Right cardiac atrium (tissue), 5 donors: ENCODE results near the gene ASH1L. TPM values are rescaled to one million over a fixed set of nuclear protein-coding genes. Genes with fewer than 3 reads are reported as not detected.
"Not testable (repeated sequence)": the region's sequence is repeated elsewhere in the genome, so short reads cannot be mapped to it uniquely, and the experiment has no call there.

Source experiments
- ATAC-seq, 2 donors: fragments of 200-7000 bp; cut with Tn5 transposase; one replicate each; pipeline versions ENCODE4 v1.8.0 to v1.9.1; 2020; ENCODE audit warnings: moderate library complexity in 2 of 2, mild to moderate bottlenecking in 1 of 2
- DNase-seq, 3 donors: peaks; one replicate each; pipeline ENCODE4 v3.0.0-alpha.2; 2020
- H3K27ac ChIP-seq: one replicate; pipeline ENCODE4 v1.5.1; 2013; ENCODE audit warnings: mild to moderate bottlenecking, low read length, control low read depth, moderate library complexity
- H3K27me3 ChIP-seq: one replicate; pipeline ENCODE4 v1.6.1; 2013; ENCODE audit not compliant: control insufficient read depth, insufficient read depth
- H3K4me1 ChIP-seq: one replicate; pipeline ENCODE4 v1.6.1; 2013; ENCODE audit warnings: low read length; ENCODE audit not compliant: control insufficient read depth, insufficient read depth
- H3K4me3 ChIP-seq: one replicate; pipeline ENCODE4 v1.5.1; 2013; ENCODE audit warnings: low read length, control low read depth
- H3K9me3 ChIP-seq: one replicate; pipeline ENCODE4 v1.6.1; 2013; ENCODE audit warnings: low read length; ENCODE audit not compliant: control insufficient read depth
- WGBS: extraction: QIAGEN DNeasy Blood & Tissue Kit; methylation state at CpG from one replicate; pipeline ENCODE4 v1.1.7; 2013; 5-methylcytosine and 5-hydroxymethylcytosine counted together
- intact Hi-C, 4 donors: fragments of 100-400 bp; cut with DNase I; formaldehyde crosslinking; loops; one replicate each; pipeline versions ENCODE4 v1.11.0 to v1.14.0; 2022 to 2023
- long read RNA-seq, 4 donors: library from polyadenylated mRNA; unstranded; transcript quantifications; one replicate each; pipeline ENCODE4 v2.0.0, GENCODE V29; 2020 to 2021
- polyA plus RNA-seq: library from polyadenylated mRNA; stranded (reverse); fragments of 200-250 nt; gene quantifications from one replicate; pipeline ENCODE4 v1.2.3, GENCODE V29; 2013
- total RNA-seq, 4 donors: library from RNA; stranded (reverse); fragmentation: NEBNext Ultra II Directional; extraction: Animal tissue kit (Norgen Biotek cat#: 25700); gene quantifications; one replicate each; pipeline ENCODE4 v1.2.1, GENCODE V29; 2021
- donor health status: healthy with polysubstance abuse.
- donor health status: DM: no; HTN: yes; CAD: no.
- donor health status: DM: no; HTN: no; CAD: no.
- donor health status: DM: no; HTN: yes; CAD: no; lungs with severe emphysema.
- donor health status: DM: yes; HTN: yes; CAD: no.

The ASH1L gene, protein sequence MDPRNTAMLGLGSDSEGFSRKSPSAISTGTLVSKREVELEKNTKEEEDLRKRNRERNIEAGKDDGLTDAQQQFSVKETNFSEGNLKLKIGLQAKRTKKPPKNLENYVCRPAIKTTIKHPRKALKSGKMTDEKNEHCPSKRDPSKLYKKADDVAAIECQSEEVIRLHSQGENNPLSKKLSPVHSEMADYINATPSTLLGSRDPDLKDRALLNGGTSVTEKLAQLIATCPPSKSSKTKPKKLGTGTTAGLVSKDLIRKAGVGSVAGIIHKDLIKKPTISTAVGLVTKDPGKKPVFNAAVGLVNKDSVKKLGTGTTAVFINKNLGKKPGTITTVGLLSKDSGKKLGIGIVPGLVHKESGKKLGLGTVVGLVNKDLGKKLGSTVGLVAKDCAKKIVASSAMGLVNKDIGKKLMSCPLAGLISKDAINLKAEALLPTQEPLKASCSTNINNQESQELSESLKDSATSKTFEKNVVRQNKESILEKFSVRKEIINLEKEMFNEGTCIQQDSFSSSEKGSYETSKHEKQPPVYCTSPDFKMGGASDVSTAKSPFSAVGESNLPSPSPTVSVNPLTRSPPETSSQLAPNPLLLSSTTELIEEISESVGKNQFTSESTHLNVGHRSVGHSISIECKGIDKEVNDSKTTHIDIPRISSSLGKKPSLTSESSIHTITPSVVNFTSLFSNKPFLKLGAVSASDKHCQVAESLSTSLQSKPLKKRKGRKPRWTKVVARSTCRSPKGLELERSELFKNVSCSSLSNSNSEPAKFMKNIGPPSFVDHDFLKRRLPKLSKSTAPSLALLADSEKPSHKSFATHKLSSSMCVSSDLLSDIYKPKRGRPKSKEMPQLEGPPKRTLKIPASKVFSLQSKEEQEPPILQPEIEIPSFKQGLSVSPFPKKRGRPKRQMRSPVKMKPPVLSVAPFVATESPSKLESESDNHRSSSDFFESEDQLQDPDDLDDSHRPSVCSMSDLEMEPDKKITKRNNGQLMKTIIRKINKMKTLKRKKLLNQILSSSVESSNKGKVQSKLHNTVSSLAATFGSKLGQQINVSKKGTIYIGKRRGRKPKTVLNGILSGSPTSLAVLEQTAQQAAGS (N-terminal part only)
- total RNA-seq = 10 to 100 TPM; 47.8 to 57.7 (median 50.4) TPM
- polyA plus RNA-seq = 11.3 TPM
- long read RNA-seq, donor 1, partial matches to known transcripts = 32 of 61 reads
- long read RNA-seq, donor 1, other reads (novel, unspliced or antisense) = 29 of 61 reads
- long read RNA-seq, donor 2, partial matches to known transcripts = 2 of 3 reads
- long read RNA-seq, donor 2, other reads (novel, unspliced or antisense) = 1 of 3 reads
- long read RNA-seq, donor 3, partial matches to known transcripts = 53 of 131 reads
- long read RNA-seq, donor 3, other reads (novel, unspliced or antisense) = 78 of 131 reads
- long read RNA-seq, donor 4, partial matches to known transcripts = 1 of 3 reads
- long read RNA-seq, donor 4, other reads (novel, unspliced or antisense) = 2 of 3 reads

DNA sequence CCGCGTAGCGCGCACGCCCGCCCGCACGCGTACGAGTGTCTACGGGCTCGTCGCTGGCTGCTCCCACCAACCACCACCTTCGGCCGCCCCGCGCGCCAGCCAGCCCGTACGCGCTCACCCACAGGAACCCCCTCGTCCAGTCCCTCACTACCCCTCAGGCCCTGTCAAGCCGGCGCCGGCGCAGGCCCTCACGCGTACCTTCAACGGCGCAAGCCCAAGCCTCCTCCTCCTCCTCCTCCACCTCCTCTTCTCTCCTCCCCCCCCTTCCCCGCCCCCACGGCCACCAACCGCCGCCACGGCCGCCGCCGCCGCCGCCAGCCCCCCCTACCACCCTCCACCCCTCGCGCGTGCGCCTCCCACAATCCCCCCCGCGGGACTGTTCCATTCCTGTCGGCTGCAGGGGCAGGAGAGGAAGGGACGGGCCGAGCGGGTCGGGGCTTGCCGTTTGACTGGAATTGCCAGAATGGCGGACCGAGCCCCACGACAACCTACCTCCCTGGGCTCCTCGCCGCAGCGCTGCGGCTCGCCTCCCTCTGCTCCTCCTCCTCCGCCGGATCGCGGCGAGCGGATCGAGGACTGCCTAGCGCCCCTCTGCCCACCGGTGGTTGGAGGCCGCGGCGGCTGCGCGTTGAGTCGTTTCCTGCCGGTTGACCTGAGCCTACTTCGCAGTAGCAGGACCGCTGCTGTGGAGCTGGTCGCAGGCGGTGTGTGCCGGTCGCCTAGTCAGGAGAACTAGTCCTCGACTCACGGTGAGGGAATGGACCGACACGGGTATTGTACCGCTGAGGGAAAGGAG lies at the start of gene ASH1L:
Gene ASH1L, minus strand, starts transcription at position 223 of the 796 bp plus-strand sequence. CDS start 41,284 bp downstream, outside the sequence.
- H3K4me1 ChIP-seq = no peaks in the 10 kb centered on the region
- DNase-seq (peak; percentile 94 to 98 (median 97)), ATAC-seq (peak; percentile 96 to 97)
- no peaks in the 10 kb centered on the region for H3K9me3 ChIP-seq
- intact Hi-C loops = no loop called here
- peak within 1 kb of the TSS; percentile 81 for H3K4me3 ChIP-seq
- no peaks in the 10 kb centered on the region for H3K27me3 ChIP-seq
- peak within 1 kb of the TSS; percentile 86 for H3K27ac ChIP-seq
- WGBS = under 1% methylated on average over 87 of the region's 87 CpGs

DNA sequence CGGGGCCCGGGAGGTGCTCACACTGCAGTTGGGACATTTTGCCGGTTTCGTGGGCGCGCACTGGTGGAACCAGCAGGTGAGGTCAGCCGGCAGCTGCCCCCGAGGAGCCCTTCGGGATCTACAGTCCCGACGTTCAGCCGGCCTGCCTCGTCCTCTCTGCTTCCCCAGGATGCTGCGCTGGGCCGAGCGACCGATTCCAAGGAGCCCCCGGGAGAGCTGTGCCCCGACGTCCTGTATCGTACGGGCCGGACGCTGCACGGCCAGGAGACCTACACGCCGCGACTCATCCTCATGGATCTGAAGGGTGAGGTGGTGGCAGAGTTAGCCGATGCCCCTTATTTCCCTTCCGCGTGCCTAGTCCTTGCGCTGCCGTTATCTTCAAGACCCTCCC lies 47.6 kb upstream of the ASH1L start:
- WGBS = 0% methylated on average over 4 of the region's 33 CpGs
- H3K4me3 ChIP-seq, intact Hi-C loops, H3K9me3 ChIP-seq, H3K4me1 ChIP-seq, H3K27me3 ChIP-seq, H3K27ac ChIP-seq, DNase-seq: not testable (repeated sequence)
- peak; percentile 55 to 63 for ATAC-seq

DNA sequence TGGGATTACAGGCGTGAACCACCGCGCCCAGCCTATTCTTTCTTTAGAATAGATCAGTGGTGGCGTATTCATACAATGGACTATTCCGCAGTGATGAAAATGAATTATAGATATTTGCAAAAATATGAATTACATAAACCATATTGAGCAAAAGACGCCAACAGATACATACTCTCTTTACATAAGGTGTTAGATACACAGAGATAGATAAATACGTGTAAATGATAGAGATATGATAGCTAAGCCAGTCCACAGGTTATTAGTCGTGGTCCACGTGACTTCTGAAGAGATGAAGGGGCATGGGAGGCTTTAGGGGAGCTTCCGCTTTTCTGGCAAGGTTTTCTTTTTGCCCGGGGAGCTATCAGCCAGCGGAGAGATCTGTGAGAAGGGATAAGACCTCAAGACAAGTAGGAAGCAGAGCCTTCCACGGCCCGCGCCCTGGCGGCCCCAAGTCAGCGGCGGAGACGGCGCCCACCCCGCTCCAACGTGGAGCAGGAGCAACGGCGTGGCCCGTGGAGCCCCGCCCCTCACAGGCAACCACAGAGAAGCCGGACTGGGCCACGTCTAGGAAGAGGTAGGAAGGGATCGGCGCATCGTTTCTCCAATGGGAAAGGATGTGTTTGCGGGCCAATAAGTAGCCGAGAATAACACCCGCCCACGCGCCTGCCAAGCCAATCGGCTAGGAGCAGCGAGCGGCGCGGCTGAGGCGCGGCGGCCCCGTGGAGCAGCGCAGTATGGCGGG lies 47.1 kb upstream of the ASH1L start, which contains the start of gene MSTO1:
Gene MSTO1, plus strand, starts transcription at position 704 of the 742 bp plus-strand sequence. Its CDS starts 31 bp downstream, at position 735.
- peak within 1 kb of the TSS; percentile 62 for H3K27ac ChIP-seq
- peak; percentile 98 to 99 (median 98) for DNase-seq

DNA sequence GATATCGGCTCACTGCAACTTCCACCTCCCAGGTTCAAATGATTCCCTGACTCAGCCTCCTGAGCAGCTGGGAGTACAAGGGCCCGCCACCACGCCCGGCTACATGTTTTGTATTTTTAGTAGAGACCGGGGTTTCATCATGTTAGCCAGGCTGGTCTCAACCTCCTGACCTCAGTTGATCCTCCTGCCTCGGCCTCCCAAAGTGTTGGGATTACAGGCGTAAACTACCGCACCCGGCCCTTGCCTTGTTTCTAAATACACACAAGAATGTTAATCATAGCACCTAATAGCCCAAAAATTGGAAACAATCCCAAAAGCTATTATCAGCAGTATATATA lies 46.3 kb upstream of the ASH1L start:
- 93% methylated on average over 9 of the region's 9 CpGs for WGBS
- ATAC-seq = no peak
- no peak for DNase-seq
- Histone ChIP-seq H3K4me3 (no peak overlapping the region), H3K27me3 (no peaks in the 10 kb centered on the region), H3K9me3 (no peaks in the 10 kb centered on the region), H3K4me1 (no peaks in the 10 kb centered on the region), H3K27ac (no peak overlapping the region)
- intact Hi-C loops = no loop called here

More for the DNA sequence above, 47.1 kb upstream of the ASH1L start, which contains the start of gene MSTO1:
- Histone ChIP-seq H3K4me3 (peak within 1 kb of the TSS; percentile 86), H3K4me1 (no peaks in the 10 kb centered on the region), H3K9me3 (no peaks in the 10 kb centered on the region), H3K27me3 (no peaks in the 10 kb centered on the region)
- 8% methylated on average over 46 of the region's 47 CpGs for WGBS
- ATAC-seq = peak; percentile 99
- intact Hi-C loops = no loop called here

DNA sequence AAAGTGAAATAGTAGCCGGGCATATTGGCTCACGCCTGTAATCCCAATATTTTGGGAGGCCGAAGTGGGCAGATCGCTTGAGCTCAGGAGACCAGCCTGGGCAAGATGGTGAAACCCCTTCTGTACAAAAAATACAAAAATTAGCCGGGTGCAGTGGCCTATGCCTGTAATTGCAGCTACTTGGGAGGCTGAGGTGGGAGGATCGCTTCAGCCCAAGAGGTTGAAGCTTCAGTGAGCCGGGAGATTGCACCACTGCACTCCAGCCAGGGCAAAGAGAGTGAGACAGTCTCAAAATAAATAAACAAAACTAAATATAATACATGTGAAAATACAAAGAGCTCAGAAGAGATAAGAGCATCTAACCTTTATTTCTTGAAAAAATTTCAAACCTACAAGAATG lies 45.1 kb upstream of the ASH1L start:
- Histone ChIP-seq H3K27ac (no peak overlapping the region), H3K9me3 (no peaks in the 10 kb centered on the region), H3K4me3 (no peak overlapping the region), H3K4me1 (no peaks in the 10 kb centered on the region), H3K27me3 (no peaks in the 10 kb centered on the region)
- intact Hi-C loops = no loop called here
- WGBS = 83% methylated on average over 7 of the region's 7 CpGs
- DNase-seq (no peak), ATAC-seq (no peak)

DNA sequence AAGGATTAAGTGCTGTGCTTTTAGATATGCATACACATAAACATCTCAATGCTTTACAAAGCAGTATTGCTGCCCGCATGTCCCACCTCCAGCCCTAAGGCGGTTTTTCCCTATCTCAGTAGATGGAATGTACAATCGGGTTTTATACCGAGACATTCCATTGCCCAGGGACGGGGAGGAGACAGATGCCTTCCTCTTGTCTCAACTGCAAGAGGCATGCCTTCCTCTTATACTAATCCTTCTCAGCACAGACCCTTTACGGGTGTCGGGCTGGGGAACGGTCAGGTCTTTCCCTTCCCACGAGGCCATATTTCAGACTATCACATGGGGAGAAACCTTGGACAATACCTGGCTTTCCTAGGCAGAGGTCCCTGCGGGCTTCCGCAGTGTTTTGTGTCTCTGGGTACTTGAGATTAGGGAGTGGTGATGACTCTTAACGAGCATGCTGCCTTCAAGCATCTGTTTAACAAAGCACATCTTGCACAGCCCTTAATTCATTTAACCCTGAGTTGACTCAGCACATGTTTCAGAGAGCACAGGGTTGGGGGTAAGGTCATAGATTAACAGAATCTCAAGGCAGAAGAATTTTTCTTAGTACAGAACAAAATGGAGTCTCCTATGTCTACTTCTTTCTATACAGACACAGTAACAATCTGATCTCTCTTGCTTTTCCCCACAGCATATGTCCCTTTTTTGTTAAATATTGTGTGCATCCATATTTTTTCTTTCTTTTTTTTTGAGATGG lies 37.4 kb upstream of the ASH1L start:
- not testable (repeated sequence) for H3K27me3 ChIP-seq, DNase-seq, H3K4me3 ChIP-seq, ATAC-seq, H3K9me3 ChIP-seq, H3K27ac ChIP-seq, H3K4me1 ChIP-seq
- intact Hi-C loops = loop anchor here in 2 of 4 donors (10.0 kb wide), 3 partner anchors 255 to 345 kb away; partner anchors contain the start of gene ENTREP3 (in 1 of the 2)
- WGBS = 26% methylated on average over 12 of the region's 12 CpGs

DNA sequence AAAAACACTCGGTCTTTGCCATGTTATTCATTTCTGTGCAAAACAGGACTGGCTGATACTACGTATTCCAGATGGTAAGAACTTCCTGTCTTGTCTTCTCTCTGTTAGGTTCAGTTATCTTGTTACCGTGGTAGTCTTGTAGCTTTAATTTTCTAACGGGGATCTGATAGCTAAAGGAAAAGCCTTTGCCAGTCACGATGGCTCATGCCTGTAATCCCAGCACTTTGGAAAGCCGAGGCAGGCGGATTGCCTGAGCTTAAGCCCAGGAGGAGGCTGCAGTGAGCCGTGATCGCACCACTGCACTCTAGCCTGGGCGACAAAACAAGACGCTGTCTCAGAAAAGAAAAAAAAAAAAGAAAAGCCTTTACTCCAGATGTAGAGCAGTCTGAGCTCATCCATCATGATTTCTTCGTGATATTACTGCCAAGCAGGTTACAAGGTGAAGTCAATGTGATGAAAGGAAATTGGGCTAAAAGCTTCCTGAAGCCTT lies 36.3 kb upstream of the ASH1L start:
- intact Hi-C loops = loop anchor here in 2 of 4 donors (10.0 kb wide), 3 partner anchors 254 to 344 kb away; partner anchors contain the start of gene ENTREP3 (in 1 of the 2)

DNA sequence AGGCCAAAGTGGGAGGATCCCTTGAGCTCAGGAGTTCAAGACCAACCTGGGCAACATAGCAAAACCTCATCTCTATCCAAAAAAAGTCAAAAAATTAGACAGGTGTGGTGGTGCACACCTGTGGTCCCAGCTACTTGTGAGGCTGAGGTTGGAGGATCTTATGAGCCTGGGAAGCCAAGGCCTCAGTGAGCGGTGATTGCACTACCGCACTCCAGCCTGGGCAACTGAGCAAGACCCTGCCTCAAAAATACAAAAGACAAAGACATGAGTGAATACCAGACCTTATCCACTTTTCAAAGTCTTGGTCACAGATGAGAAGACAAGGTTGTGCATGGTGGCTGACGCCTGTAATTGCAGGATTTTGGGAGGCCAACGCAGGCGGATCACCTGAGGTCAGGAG lies 34.3 kb upstream of the ASH1L start:
- Histone ChIP-seq H3K4me3 (no peak overlapping the region), H3K4me1 (no peaks in the 10 kb centered on the region), H3K27ac (no peak overlapping the region), H3K27me3 (no peaks in the 10 kb centered on the region), H3K9me3 (no peaks in the 10 kb centered on the region)
- DNase-seq (no peak), ATAC-seq (no peak)
- 97% methylated on average over 5 of the region's 5 CpGs for WGBS
- intact Hi-C loops = loop anchor here in 2 of 4 donors (10.0 kb wide), 3 partner anchors 252 to 342 kb away; partner anchors contain the start of gene ENTREP3 (in 1 of the 2)

More for the DNA sequence above, 36.3 kb upstream of the ASH1L start:
- ATAC-seq = peak; percentile 38 to 54
- no peak overlapping the region for H3K4me3 ChIP-seq
- H3K27ac ChIP-seq = no peak overlapping the region
- no peaks in the 10 kb centered on the region for H3K27me3 ChIP-seq
- WGBS = 14% methylated on average over 12 of the region's 12 CpGs
- H3K4me1 ChIP-seq = no peaks in the 10 kb centered on the region
- no peaks in the 10 kb centered on the region for H3K9me3 ChIP-seq
- DNase-seq = peak in 2 of 3 donors; percentile 39 to 63
